GM12878 (cell line): ENCODE data around the gene SARM1. TPM values are rescaled to one million over a fixed set of nuclear protein-coding genes. Genes with fewer than 3 reads are reported as not detected.
A peak's percentile ranks its signal among the peaks of the same experiment; 100 is the strongest.

Experiments
- BCLAF1 ChIP-seq: fragments of 450-650 bp; IDR thresholded peaks from 2 replicates; pipeline ENCODE4 v1.6.1; 2017; ENCODE audit warnings: antibody characterized with exemption, mild to moderate bottlenecking, moderate library complexity
- CBX5 ChIP-seq: sonication (generic); IDR thresholded peaks from 2 replicates; pipeline ENCODE4 v1.6.1; 2016; ENCODE audit warnings: low read depth, moderate library complexity, mild to moderate bottlenecking, inconsistent platforms
- ESRRA ChIP-seq: IDR thresholded peaks from 2 replicates; pipeline ENCODE4 v1.6.1; 2012; ENCODE audit warnings: mild to moderate bottlenecking, low read length, improper control_type of control experiment
- FOXK2 ChIP-seq: fragments of 450-650 bp; IDR thresholded peaks from 2 replicates; pipeline ENCODE4 v1.6.1; 2017; ENCODE audit warnings: mild to moderate bottlenecking, moderate library complexity
- HDAC6 ChIP-seq: fragments of 200-600 bp; sonication (generic); IDR thresholded peaks from one replicate; pipeline ENCODE4 v1.8.0; 2017; ENCODE audit warnings: antibody characterized with exemption; ENCODE audit not compliant: unreplicated experiment
- IKZF1 ChIP-seq: fragments of 450-650 bp; conservative IDR thresholded peaks from 2 replicates; pipeline ENCODE4 v1.6.1; 2017; ENCODE audit warnings: antibody characterized with exemption, mild to moderate bottlenecking
- JUND ChIP-seq: IDR thresholded peaks from 2 replicates; pipeline ENCODE4 v1.6.1; 2012; ENCODE audit warnings: low read depth, mild to moderate bottlenecking, low read length, improper control_type of control experiment, moderate library complexity
- MTA3 ChIP-seq: IDR thresholded peaks from 2 replicates; pipeline ENCODE4 v1.6.1; 2012; ENCODE audit warnings: low read length, inconsistent platforms, borderline replicate concordance
- MYC ChIP-seq: IDR thresholded peaks from 2 replicates; pipeline ENCODE4 v1.6.1; 2011; ENCODE audit warnings: mild to moderate bottlenecking, low read length, moderate library complexity, inconsistent platforms; ENCODE audit not compliant: insufficient read depth, insufficient replicate concordance, insufficient read length, severe bottlenecking
- NR2F1 ChIP-seq: fragments of 450-650 bp; conservative IDR thresholded peaks from 2 replicates; pipeline ENCODE4 v1.6.1; 2017; ENCODE audit warnings: mild to moderate bottlenecking
- PML ChIP-seq: IDR thresholded peaks from 2 replicates; pipeline ENCODE4 v1.6.1; 2012; ENCODE audit warnings: low read length, inconsistent platforms
- POLR2A ChIP-seq: IDR thresholded peaks from 2 replicates; pipeline ENCODE4 v1.6.1; 2011; ENCODE audit warnings: low read depth, mild to moderate bottlenecking, low read length
- RB1 ChIP-seq: fragments of 450-650 bp; formaldehyde crosslinking; IDR thresholded peaks from 2 replicates; pipeline ENCODE4 v1.6.1; 2017; ENCODE audit warnings: mild to moderate bottlenecking, borderline replicate concordance
- SREBF2 ChIP-seq: IDR thresholded peaks from 2 replicates; pipeline ENCODE4 v1.6.1; 2012; ENCODE audit warnings: mild to moderate bottlenecking, low read length
- SUZ12 ChIP-seq: fragments of 200-600 bp; sonication (generic); IDR thresholded peaks from one replicate; pipeline ENCODE4 v1.6.1; 2018; ENCODE audit warnings: antibody characterized with exemption, mild to moderate bottlenecking; ENCODE audit not compliant: unreplicated experiment
- WRNIP1 ChIP-seq: IDR thresholded peaks from 2 replicates; pipeline ENCODE4 v1.6.1; 2011; ENCODE audit warnings: low read depth, low read length, improper control_type of control experiment, borderline replicate concordance
- YY1 ChIP-seq: IDR thresholded peaks from 2 replicates; pipeline ENCODE4 v1.6.1; 2011; ENCODE audit warnings: low read depth, mild to moderate bottlenecking, low read length
- ZZZ3 ChIP-seq: IDR thresholded peaks from 2 replicates; pipeline ENCODE4 v1.6.1; 2011; ENCODE audit warnings: low read depth; ENCODE audit not compliant: control insufficient read depth, insufficient read length
- polyA plus RNA-seq, 11 experiments: library from polyadenylated mRNA; depleted of rRNA in 4 of 11; unstranded in 6 of 11; stranded (reverse) in 5 of 11; fragments of >200 nt; fragmentation: Nextera tagmentation in 4 of 11; fragmentation: Illumina TruSeq in 1 of 11; extraction: Ambion mirVana in 4 of 11; extraction: Trizol in 1 of 11; gene quantifications; 1 replicate in 1 of 11; 2 replicates in 10 of 11; pipeline versions ENCODE4 v1.2.1 to v1.2.3, GENCODE V29; 2011 to 2016; ENCODE audit warnings: inconsistent platforms in 2 of 11, missing spikeins in 2 of 11, low read depth in 1 of 11
- total RNA-seq, 4 experiments: library from RNA; depleted of rRNA in 3 of 4; stranded (reverse); fragments of >200 nt in 3 of 4; fragmentation: Illumina TruSeq in 1 of 4; extraction: Trizol in 1 of 4; gene quantifications; 2 replicates each; pipeline versions ENCODE4 v1.2.1 to v1.2.3, GENCODE V29; 2013 to 2021

The SARM1 gene
- total and polyA plus RNA-seq, 10 of the 15 experiments (the other 5 are each of a cell fraction or from before 2014, with no cell fraction given) = 0.56 to 25.3 (median 11.9) TPM

- TF ChIP-seq SUZ12 = no peak
- no peak for TF ChIP-seq SREBF2
- TF ChIP-seq JUND = no peak
- TF ChIP-seq PML = no peak
- TF ChIP-seq POLR2A = no peak
- TF ChIP-seq MTA3 = no peak
- no peak for TF ChIP-seq IKZF1
- no peak for TF ChIP-seq NR2F1
- peak; percentile 49; the same call in 1 of the 2 replicates for TF ChIP-seq YY1
- no peak for TF ChIP-seq BCLAF1
- no peak for TF ChIP-seq MYC
- TF ChIP-seq RB1 = no peak
- TF ChIP-seq WRNIP1 = no peak
- TF ChIP-seq ZZZ3 = no peak
- TF ChIP-seq CBX5 = no peak
- TF ChIP-seq ESRRA = no peak
- 0 out of 2 replicates have a peak, but pooled peaks have one; percentile 23 for TF ChIP-seq FOXK2
- no peak for TF ChIP-seq HDAC6
- TF ChIP-seq, all 136 proteins: peak for 7
Measured at GRCh38 chr17:28416703-28417311, 45.3 kb downstream of the SARM1 start (continued).
